ENCODE data around the gene KCNK1.
A peak's percentile ranks its signal among the peaks of the same experiment; 100 is the strongest.
"Not testable (repeated sequence)": the region's sequence is repeated elsewhere in the genome, so short reads cannot be mapped to it uniquely, and the experiment has no call there.

KCNK1 gene

DNA sequence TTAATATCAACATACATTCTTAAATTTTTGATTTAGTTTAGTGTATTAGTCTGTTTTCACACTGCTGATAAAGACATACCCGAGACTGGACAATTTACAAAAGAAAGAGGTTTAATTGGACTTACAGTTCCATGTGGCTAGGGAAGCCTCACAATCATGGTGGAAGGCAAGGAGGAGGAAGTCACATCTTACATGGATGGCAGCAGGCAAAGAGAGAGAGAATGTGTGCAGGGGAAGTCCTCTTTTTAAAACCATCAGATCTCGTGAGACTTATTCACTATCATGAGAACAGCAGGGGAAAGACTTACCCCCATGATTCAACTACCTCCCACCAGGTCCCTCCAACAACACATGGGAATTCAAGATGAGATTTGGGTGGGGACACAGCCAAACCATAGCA, 56.5 kb downstream of the KCNK1 start:
- DNase-seq = not testable (repeated sequence)

DNA sequence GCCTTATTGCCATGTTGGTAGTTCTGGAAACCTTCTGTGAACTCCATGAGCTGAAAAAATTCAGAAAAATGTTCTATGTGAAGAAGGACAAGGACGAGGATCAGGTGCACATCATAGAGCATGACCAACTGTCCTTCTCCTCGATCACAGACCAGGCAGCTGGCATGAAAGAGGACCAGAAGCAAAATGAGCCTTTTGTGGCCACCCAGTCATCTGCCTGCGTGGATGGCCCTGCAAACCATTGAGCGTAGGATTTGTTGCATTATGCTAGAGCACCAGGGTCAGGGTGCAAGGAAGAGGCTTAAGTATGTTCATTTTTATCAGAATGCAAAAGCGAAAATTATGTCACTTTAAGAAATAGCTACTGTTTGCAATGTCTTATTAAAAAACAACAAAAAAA, 57.4 kb downstream of the KCNK1 start:
- DNase-seq = no peak

DNA sequence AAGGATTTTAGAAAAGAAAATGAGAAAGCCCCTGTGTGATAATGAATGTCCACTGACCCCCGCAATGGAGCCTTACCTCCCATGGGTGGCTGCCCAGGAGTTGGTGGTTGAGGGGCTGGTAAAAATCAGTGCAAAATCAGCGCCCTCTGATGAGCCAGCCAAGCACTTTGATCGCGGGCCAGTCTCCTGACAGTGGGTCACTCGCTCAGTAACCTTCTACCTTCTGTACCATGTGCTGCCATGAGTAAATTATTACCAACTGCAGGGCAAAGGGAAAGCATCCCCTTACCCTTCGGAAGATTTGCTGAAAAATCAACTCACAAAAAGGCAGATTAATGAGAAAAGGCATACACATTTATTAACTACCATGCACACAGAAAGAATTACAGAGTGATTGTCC, 58.8 kb downstream of the KCNK1 start:
- DNase-seq = no peak

DNA sequence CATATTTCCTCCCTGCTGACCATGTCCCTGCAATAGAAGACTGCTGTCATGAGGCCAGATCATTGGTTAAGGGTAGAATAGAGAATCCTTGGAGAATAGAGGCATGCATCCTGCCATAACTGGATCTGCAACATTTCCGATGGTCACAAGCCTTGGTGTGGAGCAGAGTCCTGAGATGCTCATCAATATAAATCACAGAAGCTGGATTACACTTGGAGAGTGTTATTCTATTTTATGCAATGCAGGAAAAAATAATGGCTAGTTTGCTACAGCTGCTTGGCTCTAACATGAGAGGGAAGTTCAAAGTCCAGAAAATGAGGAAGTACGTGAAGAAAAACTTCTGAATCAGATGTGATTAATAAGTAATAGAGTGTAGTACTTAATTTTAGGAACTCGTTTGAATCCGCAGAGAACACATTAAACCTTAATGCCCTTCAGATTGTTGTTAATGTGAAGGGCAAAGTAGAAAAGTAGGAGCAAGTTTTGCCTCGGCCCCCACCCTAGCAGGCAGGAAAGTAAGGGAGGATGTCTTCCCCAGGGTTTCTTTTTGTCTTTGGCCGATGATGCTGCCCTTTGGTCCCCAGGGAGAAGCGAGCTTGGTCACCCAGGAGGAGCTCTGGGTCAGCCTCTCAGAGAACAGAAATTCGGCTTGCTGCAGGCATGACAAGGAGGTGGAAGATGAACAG, 59.5 kb downstream of the KCNK1 start:
- DNase-seq = no peak

DNA sequence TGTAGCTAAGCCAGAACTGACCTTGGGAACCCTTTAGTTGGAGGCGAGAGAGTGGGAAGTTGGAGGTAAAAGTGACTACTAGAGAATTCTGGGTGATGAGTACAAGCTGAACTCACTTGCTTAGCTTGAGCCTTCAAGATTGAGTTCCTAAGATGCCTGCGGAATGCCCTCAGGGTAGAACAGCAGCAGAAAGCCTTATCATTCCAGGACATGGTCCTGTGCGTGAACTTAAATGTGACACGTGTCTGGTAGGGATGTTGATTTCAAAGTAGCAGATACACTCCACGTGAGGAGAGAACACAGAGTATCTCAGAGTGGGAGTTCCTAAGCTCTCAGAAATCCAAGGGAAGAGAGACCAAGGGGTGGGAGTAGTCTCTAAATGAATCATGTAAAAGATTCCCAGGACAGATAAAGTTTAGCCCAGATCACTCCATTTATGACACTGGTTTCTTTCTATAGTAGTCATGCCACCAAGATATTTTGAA, 60.1 kb downstream of the KCNK1 start:
- no peak for DNase-seq

DNA sequence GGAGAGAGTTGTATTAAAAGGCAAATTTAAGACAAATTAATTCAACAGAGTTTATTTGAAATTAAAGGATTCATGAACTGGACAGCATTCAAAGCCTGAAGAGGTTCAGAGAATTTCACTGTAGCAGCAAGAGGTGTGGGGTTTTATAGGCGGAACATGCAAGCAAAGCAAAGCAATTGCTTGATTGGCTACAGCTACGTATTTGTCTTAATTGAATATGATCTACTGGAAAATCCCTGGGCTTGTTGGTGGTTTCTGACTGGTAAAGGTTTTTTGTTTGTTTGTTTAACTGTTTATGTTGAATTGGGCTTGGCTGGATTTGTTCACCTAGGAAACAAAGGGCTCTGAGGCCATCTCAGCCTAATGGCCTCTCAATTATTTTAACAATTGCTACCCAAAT, 61.5 kb downstream of the KCNK1 start:
- DNase-seq = no peak

DNA sequence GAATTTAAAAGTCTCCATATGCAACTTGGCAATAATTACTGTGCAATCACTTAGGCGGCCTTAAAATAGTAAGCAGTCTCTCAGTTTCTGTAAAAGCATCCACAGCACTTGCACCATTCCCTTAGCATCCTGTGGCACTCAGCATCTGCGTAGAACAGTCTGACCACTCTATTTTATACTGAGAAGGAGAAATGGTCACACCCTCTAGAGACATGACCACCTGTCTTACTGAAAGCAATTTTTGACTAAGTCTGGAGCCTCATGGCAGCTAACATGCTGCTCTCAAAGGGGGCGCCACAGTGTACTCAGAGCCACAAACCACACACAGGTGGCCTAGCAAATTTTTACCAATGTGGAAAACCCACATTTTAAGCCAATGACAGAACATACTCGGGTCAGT, 62.0 kb downstream of the KCNK1 start:
- no peak for DNase-seq

DNA sequence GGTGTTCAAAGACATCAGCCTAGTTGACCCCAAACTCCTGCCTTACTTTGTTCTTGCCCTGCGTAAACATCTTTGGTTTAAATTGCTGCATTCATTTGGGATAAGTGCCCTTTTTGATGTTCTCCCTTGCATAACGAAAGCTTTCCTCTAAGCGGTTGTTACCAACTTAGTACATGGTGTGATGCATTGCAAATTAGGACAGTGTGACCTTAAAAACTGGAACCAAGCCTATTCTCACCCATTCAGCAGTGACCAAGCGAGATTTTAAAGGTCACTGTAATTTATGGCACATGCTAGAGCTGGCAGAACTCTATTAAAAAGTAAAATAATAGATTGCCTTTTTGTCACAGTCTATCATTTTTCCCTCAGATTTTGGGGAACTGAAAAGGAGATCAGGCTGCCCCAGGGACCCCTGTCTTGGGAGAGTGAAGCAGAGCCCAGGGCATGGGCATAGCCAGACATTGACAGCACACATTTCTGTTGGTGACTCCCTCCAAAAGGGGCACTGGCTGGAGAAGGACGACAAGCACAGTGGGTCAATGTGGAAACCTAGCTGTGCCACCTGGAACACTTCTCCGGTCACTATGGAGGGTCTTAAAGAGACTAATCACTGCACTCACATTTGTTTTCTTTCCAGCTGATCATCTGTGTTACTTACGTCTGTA, 63.9 kb downstream of the KCNK1 start:
- no peak for DNase-seq

DNA sequence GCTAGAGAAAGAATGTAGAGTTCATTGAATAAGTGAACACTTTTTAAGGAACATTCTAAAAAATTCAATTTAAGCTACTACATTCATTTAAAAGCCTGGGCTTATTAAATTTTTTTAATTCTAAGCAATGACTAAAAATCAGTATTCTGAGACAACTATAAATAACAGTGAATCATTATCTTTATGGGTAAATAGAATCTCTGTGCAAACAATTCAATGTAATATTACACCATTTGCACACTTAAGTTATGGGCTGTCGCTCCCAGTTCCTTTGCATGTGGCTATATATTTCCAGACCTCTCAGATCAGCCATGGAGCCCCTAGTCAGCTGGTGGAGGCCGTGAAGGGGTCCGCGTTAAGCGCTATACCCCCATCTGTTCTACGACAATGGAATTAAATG, 65.1 kb downstream of the KCNK1 start:
- DNase-seq = peak; percentile 38

DNA sequence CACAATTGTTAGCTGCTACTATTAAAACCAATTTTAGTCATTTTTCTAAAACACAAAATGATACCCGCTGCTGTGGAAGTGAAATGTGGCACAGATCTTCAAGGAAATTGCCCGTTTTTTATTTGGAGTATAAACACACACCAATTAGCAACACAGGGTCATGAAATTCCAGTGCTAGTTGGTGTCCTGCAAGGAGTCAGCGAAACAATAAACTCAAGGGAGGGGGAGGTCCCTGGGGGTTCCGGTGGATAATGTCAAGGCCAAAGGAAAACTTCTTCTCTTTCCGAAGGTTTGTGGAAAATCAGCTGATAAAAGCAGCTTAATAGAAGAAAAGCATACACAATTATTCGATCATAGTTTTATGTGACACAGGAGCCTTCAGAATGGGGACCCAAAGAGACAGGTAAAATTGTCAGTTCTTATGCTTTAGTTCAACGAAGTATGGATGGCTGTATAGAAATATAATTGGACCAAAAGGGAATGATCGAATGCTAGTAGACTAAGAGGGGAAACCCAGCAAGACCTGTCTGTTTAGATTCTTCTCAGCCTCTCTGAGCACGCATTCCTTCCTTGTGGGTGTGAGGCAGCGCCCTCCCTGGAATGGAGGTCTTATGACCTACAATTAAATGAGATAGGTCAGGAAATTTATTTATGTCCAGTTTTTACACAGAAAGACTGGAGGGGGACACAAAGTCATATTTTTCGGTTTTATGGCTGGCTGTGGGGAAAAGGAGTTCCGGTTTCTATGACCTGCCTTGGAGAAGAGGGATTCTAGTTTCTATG, 65.9 kb downstream of the KCNK1 start:
- no peak for DNase-seq

DNA sequence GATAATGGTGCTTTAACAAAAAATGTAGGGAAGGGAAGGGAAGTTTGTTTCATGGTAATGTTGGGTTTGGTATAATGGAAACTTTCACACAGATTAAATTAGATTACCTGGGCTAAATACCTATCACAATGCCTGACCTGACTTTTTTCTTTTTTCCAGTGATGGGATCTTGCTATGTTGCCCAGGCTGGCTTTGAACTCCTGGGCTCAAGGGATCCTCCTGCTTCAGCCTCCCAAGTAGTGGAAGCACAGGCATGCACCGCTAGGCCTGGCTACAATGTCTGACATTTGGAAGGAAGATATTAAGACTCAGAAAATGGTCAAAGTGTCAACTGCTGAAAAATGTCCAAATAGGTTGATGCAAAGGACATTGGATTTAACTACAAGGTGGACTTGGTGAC, 67.4 kb downstream of the KCNK1 start:
- DNase-seq = no peak

DNA sequence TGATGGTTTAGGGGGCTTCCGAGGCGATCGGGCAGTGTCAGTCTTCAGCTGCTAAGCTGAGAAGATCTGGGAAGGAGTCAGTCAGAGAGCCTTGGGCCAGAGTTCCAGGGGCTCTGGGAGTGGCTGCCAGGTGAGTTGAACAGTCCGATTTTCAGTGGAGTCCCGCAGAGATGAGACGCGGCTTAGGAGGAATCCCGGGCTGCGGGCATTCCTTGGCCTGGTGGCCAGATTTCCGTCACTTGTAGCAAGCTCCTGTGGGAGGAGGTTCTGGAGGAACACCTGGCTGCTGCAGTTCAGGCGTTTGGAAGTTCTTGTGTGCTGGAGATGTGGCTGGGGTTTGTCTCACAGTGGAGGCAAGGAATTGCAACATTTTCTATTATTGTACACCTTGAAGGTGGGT, 72.7 kb downstream of the KCNK1 start:
- DNase-seq = not testable (repeated sequence)

DNA sequence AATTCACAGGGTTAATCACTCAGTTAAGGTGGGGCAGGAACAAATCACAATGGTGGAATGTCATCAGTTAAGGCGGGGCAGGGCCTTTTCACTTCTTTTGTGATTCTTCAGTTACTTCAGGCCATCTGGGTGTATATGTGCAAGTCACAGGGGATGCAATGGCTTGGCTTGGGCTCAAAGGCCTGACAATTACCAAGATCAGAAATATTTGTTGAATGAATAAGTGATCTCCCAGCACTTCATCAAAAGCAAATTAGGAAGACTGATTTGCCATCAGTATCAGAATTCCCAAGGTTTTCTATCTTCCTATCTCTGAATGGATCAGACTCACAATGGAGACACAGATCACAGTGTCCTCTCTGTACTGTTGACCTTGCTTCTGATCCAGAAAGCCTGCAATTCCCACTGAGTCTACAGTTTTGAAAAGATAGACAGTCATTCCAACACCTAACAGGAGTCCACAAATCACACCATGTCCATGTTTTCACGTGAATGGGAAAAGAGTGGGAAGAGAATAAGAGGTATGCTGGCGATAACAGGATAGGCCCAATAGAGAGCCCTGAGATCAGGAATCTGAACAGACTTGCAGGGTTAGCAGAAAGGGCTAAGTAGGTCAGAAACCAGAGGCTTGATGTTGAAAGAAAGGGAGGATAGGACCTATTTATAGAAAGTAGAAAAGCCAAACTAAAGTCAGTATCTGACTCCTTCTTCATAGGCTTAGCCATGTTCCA, 75.3 kb downstream of the KCNK1 start:
- no peak for DNase-seq

DNA sequence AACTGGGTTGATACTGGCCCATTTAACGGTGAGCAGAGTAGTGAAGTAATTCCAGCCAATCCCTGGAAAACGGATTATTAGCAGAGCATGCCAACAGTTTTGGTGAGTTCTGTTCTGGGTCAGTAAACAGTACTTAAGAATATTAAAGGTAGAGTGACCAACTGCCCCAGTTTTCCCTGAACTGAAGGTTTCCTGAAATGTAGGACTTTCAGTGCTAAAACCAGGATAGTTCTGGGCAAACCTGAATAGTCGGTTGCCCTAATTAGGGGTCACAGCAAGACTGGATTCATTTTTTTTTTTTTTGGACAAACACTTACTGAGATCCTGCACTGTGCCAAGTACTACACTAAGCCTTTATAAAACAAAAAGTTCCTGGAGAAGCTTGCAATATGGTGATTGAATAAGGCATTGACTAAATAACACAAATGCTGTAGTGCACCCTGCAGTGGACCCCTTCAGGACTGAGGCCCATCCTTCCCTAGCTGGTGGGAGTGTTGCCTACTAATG, 75.9 kb downstream of the KCNK1 start:
- DNase-seq = no peak

DNA sequence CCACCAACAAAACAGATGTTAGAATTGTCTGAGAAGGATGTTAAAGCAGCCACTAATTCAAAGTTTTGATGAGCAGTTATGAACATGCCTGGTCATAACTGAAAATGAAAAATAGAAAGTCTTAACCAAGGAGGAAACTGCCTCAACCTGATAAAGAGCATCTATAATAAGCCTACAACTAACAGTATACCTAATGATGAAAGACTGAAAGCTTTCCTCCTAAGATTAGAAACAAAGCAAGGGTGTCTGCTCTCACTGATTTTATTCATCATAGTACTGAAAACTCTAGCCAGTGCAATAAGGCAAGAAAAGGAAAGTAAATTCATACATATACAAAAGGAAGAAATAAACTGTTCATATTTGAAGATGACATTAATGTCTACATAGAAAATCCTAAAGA, 82.0 kb downstream of the KCNK1 start:
- DNase-seq = no peak

DNA sequence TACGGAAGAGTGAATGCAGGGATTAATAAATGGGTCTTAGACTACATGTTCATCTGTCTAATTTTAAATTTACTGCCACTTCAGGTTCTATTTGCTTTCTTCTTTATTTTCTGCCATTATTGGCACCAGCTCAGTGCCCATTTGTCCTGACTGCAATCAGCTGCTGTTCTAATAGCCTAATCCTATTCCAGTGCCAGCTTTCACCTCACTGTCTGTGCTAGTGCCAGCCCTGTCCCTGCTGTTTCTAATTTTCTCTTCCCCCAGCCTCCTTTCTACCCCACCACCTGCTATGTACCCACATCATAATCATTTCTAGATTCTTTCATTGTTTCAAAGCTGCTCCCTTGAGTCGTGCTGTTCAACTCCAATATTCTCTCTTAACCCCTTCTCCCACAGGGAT, 86.4 kb downstream of the KCNK1 start:
- DNase-seq = no peak

DNA sequence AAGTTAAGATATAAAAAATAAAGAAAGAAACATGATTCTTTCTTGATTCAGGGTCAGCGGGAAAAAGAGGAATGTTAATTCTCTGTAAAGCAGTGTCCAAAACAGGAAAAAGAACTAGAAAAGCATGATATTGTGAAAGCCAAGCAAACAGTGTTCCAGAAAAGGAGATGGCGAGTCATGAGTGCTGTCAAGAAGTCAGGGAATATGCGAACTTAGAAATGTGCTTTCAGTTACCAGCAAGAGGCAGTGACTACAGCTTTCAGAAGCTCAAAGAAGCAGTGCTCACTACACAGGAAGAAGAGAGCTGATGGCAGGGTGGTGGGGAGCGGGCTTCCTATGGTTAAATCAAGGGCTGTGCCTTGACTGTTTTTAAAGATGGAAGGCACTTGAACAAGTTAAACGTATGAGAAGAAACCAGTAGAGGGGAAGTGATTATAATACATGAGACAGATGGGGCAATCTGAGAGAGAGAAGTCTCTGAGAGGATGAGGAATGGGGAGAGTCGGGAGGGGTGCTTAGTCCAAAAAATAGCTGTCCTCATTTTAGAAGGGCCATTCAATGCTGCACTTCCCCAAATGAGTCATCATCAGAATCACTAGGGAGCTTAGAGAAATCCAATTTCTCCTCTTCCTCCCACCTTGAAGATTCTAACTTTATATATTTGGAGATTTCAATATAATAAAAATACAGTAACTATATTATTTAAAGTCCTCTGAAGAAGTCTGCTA, 90.4 kb downstream of the KCNK1 start:
- DNase-seq = peak; percentile 17

DNA sequence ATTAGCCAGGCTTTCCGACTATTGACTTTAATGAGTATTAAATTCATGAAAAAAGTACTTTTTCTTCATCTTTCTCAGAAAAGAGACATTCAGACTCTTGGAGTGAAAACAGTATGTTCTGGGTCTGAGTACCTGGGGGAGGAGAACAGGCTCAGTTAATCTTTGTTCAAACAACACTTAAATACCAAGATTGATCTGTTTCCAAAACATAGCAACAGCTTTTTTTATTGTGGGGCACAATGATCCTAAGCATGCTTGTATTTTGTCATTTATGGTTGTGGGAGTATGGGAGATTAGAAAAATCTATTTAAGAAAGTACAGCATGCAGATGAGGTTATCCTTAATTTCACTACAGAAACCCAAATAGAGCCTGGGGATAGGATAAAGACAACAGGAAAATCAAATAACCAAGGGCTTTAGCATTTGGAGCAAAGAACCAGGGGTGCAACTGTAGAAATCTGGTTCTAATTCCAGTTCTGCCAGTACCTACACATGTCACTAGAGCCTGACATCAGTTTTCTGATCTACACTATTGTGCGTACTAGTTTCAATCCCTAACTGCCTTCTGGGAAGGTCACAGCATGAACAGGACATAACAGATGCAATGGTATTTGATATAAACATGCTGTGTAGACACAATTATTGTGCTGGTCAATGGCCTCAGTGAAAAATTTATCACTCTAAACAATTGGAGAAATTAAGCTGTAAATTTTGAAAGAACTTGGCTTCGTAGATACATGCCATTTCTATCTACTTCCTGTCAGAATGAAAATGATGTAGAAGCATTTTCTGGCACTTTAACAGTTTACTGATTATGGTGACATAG, 91.2 kb downstream of the KCNK1 start:
- DNase-seq = no peak

DNA sequence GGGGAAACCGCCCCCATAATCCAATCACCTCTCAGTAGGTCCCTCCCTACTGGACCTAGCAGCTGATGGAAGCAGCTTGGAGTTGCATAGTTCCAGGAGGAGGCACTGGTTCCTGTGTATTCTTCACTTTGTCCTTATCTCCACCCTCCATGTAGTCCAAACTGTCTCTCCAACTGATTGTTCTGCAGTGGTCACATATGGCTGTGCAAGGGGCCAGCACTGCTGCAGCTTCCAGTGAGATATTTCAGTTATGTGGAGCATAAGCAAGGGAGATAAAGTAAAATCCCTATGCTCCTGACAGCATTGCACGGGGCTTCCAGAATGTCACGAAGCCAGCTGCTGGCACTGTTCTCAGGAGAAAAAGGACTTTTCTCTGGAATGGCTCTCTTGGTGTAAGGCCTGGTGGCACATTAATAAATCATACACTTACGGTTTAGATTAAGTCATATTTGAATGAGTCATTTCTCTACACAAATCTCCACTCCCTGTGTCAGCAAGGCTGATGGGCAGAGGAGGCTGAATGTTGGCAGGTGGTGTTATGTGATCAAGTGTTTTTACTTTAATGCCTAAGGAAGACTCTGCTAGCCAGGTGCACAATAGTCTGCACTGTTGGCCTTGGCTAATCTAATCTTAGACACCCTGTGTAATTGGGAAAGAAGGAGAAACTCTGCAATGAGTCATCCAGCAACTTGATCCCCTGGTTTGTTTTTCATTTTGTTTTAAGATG, 93.4 kb downstream of the KCNK1 start:
- peak; percentile 60 for DNase-seq
